Upper lobe of left lung (tissue), 4 donors: ENCODE results near the gene ZNF76.

Source experiments
- POLR2A ChIP-seq, 4 donors: fragments of 450-650 bp; IDR thresholded peaks; one replicate each; pipeline ENCODE4 v1.5.1; 2016 to 2017; ENCODE audit warnings: antibody characterized with exemption in 4 of 4, mild to moderate bottlenecking in 2 of 4
- TF ChIP-seq, protein P1 (sequence below), 6 experiments: fragments of 450-650 bp in 4 of 6; fragments of 200-600 bp in 2 of 6; sonication (generic) in 2 of 6; IDR thresholded peaks; one replicate each; pipeline ENCODE4 v1.5.1; 2016 to 2019; ENCODE audit warnings: antibody characterized with exemption in 6 of 6

DNA sequence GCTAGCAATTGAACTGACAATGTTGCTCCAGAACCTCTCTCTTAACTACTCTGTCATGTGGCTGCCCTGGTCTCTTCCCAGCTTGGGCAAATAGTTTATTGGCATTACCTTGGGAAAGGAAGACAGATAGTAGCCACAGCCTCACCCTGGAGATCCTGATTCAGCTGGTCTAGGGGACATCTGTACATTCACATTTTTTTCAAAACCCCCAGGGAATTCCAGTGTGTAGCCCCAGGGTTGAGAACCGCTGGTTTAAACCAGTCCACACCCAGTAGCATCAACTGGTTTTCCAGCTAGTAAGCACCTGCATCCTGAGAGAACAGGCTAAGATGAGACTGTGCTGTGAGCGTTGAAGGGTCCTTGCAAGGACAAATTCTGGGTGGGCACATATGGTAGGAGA, 36.1 kb upstream of the ZNF76 start:
- TF ChIP-seq, protein P1, sequence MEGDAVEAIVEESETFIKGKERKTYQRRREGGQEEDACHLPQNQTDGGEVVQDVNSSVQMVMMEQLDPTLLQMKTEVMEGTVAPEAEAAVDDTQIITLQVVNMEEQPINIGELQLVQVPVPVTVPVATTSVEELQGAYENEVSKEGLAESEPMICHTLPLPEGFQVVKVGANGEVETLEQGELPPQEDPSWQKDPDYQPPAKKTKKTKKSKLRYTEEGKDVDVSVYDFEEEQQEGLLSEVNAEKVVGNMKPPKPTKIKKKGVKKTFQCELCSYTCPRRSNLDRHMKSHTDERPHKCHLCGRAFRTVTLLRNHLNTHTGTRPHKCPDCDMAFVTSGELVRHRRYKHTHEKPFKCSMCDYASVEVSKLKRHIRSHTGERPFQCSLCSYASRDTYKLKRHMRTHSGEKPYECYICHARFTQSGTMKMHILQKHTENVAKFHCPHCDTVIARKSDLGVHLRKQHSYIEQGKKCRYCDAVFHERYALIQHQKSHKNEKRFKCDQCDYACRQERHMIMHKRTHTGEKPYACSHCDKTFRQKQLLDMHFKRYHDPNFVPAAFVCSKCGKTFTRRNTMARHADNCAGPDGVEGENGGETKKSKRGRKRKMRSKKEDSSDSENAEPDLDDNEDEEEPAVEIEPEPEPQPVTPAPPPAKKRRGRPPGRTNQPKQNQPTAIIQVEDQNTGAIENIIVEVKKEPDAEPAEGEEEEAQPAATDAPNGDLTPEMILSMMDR (IDR thresholded peaks at IDR 0.05): no peak
- TF ChIP-seq POLR2A (IDR thresholded peaks at IDR 0.05): no peak
